Transverse colon (tissue), 4 donors: ENCODE measurements around the gene KPTN.

Source experiments
- CTCF ChIP-seq, 5 experiments: fragments of 200-600 bp in 3 of 5; fragments of 450-650 bp in 2 of 5; sonication (generic) in 3 of 5; IDR thresholded peaks; 1 replicate in 2 of 5; 2 replicates in 3 of 5; pipeline ENCODE4 v1.5.1; 2016 to 2017; ENCODE audit warnings: antibody characterized with exemption in 5 of 5, inconsistent platforms in 3 of 5, mild to moderate bottlenecking in 2 of 5, moderate library complexity in 1 of 5
- EP300 ChIP-seq: sonication (generic); formaldehyde crosslinking; IDR thresholded peaks from one replicate; pipeline ENCODE4 v1.6.1; 2017; ENCODE audit warnings: antibody characterized with exemption, low read depth
- POLR2A ChIP-seq: fragments of 450-650 bp; IDR thresholded peaks from one replicate; pipeline ENCODE4 v1.6.1; 2016; ENCODE audit warnings: antibody characterized with exemption, mild to moderate bottlenecking, moderate library complexity
- POLR2AphosphoS5 ChIP-seq, 3 donors: sonication (generic); formaldehyde crosslinking; IDR thresholded peaks; one replicate each; pipeline ENCODE4 v1.6.1; 2016; ENCODE audit warnings: antibody characterized with exemption in 3 of 3

- TF ChIP-seq POLR2AphosphoS5 (IDR thresholded peaks at IDR 0.05) (no peak), EP300 (no peak), CTCF (IDR thresholded peaks at IDR 0.05) (no peak), POLR2A (no peak)
These were observed 55.7 kb downstream of the KPTN start for GRCh38 chr19:47428177-47428894.
